ENCODE results near the gene CANX.

GRCh38 chr5:179780362-179780761 is 81.6 kb downstream of the CANX start:
- TF ChIP-seq EZH2 (optimal IDR thresholded peaks at IDR 0.05; ENCODE audit: low read depth, low read length): no peak
- no peak for TF ChIP-seq CTCF (IDR thresholded peaks at IDR 0.05; ENCODE audit: low read length)
